ENCODE results near the gene SDC4. TPM values are rescaled to one million over a fixed set of nuclear protein-coding genes. Genes with fewer than 3 reads are reported as not detected.
A peak's percentile ranks its signal among the peaks of the same experiment; 100 is the strongest.

The SDC4 gene
- polyA plus RNA-seq, 1 donor (not counting 4 experiments of a cell fraction or from before 2014, with no cell fraction given), result 114 TPM

- DNase-seq (ENCODE audit: low read depth, low spot score) (no peak), FAIRE-seq (no peak)
- Histone ChIP-seq H2AFZ (ENCODE audit: control insufficient read depth, low read length) (no peak overlapping the region), H3K27me3 (ENCODE audit: control insufficient read depth, extremely low read depth, insufficient read depth, low read length) (no peaks in the 10 kb centered on the region), H3K4me2 (ENCODE audit: control insufficient read depth, extremely low read depth, insufficient read depth, low read depth, low read length) (peak overlapping the region; percentile 0), H3K27ac (ENCODE audit: control insufficient read depth, insufficient read depth, low read length) (peak overlapping the region; percentile 73), H3K79me2 (ENCODE audit: control insufficient read depth, insufficient read depth, low read length) (peaks cover 7% of the 10 kb centered on the region), H3K36me3 (ENCODE audit: control insufficient read depth in 2 of 2, extremely low read depth in 1 of 2, insufficient read depth in 2 of 2, low read length in 2 of 2) (no peaks in the 10 kb centered on the region), H3K9ac (ENCODE audit: control insufficient read depth, extremely low read depth, insufficient read depth, low read length) (peak overlapping the region; percentile 20), H3K9me1 (ENCODE audit: control insufficient read depth, extremely low read depth, insufficient read depth, low read length) (no peaks in the 10 kb centered on the region), H4K20me1 (ENCODE audit: control insufficient read depth, extremely low read depth, insufficient read depth, low read length) (no peaks in the 10 kb centered on the region), H3K4me3 (ENCODE audit: control insufficient read depth in 2 of 3, extremely low read depth in 1 of 3, insufficient read depth in 2 of 3, low read depth in 1 of 3, low read length in 3 of 3) (no peak overlapping the region), H3K4me1 (ENCODE audit: control insufficient read depth, extremely low read depth, insufficient read depth, low read length) (peaks cover 54% of the 10 kb centered on the region), H3K9me3 (ENCODE audit: control insufficient read depth, low read depth, low read length) (no peaks in the 10 kb centered on the region)
- no peak for TF ChIP-seq EZH2 (IDR thresholded peaks at IDR 0.05; ENCODE audit: low read length)
- TF ChIP-seq, protein P1, sequence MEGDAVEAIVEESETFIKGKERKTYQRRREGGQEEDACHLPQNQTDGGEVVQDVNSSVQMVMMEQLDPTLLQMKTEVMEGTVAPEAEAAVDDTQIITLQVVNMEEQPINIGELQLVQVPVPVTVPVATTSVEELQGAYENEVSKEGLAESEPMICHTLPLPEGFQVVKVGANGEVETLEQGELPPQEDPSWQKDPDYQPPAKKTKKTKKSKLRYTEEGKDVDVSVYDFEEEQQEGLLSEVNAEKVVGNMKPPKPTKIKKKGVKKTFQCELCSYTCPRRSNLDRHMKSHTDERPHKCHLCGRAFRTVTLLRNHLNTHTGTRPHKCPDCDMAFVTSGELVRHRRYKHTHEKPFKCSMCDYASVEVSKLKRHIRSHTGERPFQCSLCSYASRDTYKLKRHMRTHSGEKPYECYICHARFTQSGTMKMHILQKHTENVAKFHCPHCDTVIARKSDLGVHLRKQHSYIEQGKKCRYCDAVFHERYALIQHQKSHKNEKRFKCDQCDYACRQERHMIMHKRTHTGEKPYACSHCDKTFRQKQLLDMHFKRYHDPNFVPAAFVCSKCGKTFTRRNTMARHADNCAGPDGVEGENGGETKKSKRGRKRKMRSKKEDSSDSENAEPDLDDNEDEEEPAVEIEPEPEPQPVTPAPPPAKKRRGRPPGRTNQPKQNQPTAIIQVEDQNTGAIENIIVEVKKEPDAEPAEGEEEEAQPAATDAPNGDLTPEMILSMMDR (optimal IDR thresholded peaks at IDR 0.05 in 1 of 3, IDR thresholded peaks at IDR 0.05 in 1 of 3, conservative IDR thresholded peaks at IDR 0.05 in 1 of 3; ENCODE audit: extremely low read depth in 1 of 3, insufficient read depth in 2 of 3, low read length in 3 of 3), result no peak
- dilution Hi-C loops (cut with MboI; ENCODE audit: extremely low pct_ligation_motif_present, low sequenced_read_pairs), result no loop called here
Observed at GRCh38 chr20:45359069-45359405, 10.8 kb upstream of the SDC4 start.

DNA sequence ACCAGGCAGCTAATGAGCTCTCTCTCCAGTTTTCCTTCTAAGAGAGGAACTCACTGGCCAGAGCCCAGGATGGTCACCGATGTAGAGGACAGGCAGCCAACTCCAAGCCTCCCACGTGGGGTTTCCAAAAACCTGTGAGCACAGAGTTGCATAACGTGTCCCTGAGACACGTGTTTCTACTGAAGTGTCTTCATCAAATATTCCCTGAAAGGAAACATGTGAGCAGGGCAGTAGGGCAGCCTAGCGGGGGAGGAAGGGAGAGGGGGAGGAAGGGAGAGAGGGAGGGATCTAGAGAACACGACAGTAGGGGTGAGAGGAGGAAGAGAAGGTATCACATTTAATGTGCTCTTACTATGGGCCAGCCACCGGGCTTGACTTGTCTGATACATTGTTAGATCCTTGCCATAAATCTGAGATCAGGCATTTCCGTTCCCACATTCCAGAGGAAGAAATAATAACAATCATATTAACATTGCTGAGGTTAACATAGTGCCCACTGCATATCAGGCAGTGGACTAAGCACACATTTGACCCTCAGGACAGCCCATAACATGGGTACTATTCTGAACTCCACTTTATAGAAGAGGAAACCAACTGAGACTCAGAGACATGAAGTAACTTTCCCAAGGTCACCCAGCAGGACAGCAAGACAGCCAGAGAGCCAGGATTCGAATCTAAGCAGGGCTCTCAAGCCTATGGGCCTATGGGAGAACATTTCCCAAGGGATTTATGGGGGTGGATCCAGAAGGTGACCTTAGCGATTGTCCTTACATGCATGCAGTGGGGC lies 10.3 kb upstream of the SDC4 start:
- H3K27me3 ChIP-seq (ENCODE audit: control insufficient read depth, extremely low read depth, insufficient read depth, low read length), result no peaks in the 10 kb centered on the region
- peaks cover 2% of the 10 kb centered on the region for H3K79me2 ChIP-seq (ENCODE audit: control insufficient read depth, insufficient read depth, low read length)
- dilution Hi-C loops (cut with MboI; ENCODE audit: extremely low pct_ligation_motif_present, low sequenced_read_pairs), result no loop called here
- H3K9me1 ChIP-seq (ENCODE audit: control insufficient read depth, extremely low read depth, insufficient read depth, low read length), result no peaks in the 10 kb centered on the region
- FAIRE-seq, result peak; percentile 9
- H3K9ac ChIP-seq (ENCODE audit: control insufficient read depth, extremely low read depth, insufficient read depth, low read length), result peak overlapping the region; percentile 20
- DNase-seq (ENCODE audit: low read depth, low spot score), result peak; percentile 17
- TF ChIP-seq, protein P1 (optimal IDR thresholded peaks at IDR 0.05 in 1 of 3, IDR thresholded peaks at IDR 0.05 in 1 of 3, conservative IDR thresholded peaks at IDR 0.05 in 1 of 3; ENCODE audit: extremely low read depth in 1 of 3, insufficient read depth in 2 of 3, low read length in 3 of 3), result no peak
- TF ChIP-seq EZH2 (IDR thresholded peaks at IDR 0.05; ENCODE audit: low read length), result no peak
- no peak overlapping the region for H2AFZ ChIP-seq (ENCODE audit: control insufficient read depth, low read length)
- no peaks in the 10 kb centered on the region for H4K20me1 ChIP-seq (ENCODE audit: control insufficient read depth, extremely low read depth, insufficient read depth, low read length)
- H3K4me1 ChIP-seq (ENCODE audit: control insufficient read depth, extremely low read depth, insufficient read depth, low read length), result peaks cover 50% of the 10 kb centered on the region
- H3K4me2 ChIP-seq (ENCODE audit: control insufficient read depth, extremely low read depth, insufficient read depth, low read depth, low read length), result peak overlapping the region; percentile 0
- H3K36me3 ChIP-seq (ENCODE audit: control insufficient read depth in 2 of 2, extremely low read depth in 1 of 2, insufficient read depth in 2 of 2, low read length in 2 of 2), result no peaks in the 10 kb centered on the region
- no peaks in the 10 kb centered on the region for H3K9me3 ChIP-seq (ENCODE audit: control insufficient read depth, low read depth, low read length)
- H3K4me3 ChIP-seq (ENCODE audit: control insufficient read depth in 2 of 3, extremely low read depth in 1 of 3, insufficient read depth in 2 of 3, low read depth in 1 of 3, low read length in 3 of 3), result no peak overlapping the region
- peak overlapping the region; percentile 73 for H3K27ac ChIP-seq (ENCODE audit: control insufficient read depth, insufficient read depth, low read length)
